ENCODE results near the gene TCHHL1. TPM values are rescaled to one million over a fixed set of nuclear protein-coding genes. Genes with fewer than 3 reads are reported as not detected.

Gene TCHHL1
- total and polyA plus RNA-seq, 2 of the 4 experiments (the other 2 are of a cell fraction), result not detected

DNA sequence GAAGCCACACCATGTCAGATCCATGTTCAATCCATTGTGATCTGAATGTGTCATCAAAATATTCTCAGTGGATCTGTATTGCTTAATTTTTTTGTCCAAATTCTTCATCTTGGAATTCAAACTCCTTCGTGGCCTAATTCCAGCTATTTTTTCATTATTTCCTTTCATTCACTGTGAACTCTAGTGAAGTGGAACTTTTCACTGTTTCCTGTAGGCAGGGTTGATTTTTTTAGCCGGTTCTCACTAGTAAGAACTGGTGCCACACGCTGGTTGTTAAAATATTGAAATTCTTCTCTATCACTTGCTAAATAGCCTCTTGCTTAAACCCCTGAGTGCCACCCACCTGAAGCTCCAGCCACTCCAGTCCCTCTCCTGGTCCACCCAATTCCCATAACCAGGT, 44.5 kb downstream of the TCHHL1 start:
- no peak overlapping the region for H4K8ac ChIP-seq (ENCODE audit: low read depth in 2 of 2, low read length in 2 of 2)
- no peak overlapping the region for H2BK5ac ChIP-seq (ENCODE audit: low read depth, low read length, poor library complexity, severe bottlenecking)
- no peak overlapping the region for H4K5ac ChIP-seq (ENCODE audit: low read depth, low read length)
- H3K56ac ChIP-seq (ENCODE audit: extremely low read depth, insufficient read depth, low read length), result no peak overlapping the region
- no peak overlapping the region for H2BK120ac ChIP-seq (ENCODE audit: low read depth, low read length)
- H3K9me1 ChIP-seq (ENCODE audit: insufficient read depth, low read length), result no peaks in the 10 kb centered on the region
- no peak overlapping the region for H2BK20ac ChIP-seq (ENCODE audit: low read depth, low read length)
- H3K14ac ChIP-seq (replicated peaks; ENCODE audit: low read depth, low read length), result no peak overlapping the region
- H2AK9ac ChIP-seq (replicated peaks; ENCODE audit: low read depth, low read length, poor library complexity), result no peak overlapping the region
- no peak overlapping the region for H3K4me2 ChIP-seq (ENCODE audit: low read depth, low read length)
- H3K27ac ChIP-seq (ENCODE audit: insufficient read depth, low read length), result no peak overlapping the region
- no peak overlapping the region for H3K4ac ChIP-seq (ENCODE audit: low read depth, low read length)
- no peak overlapping the region for H3K9ac ChIP-seq (ENCODE audit: low read depth, low read length)
- H2AK5ac ChIP-seq (ENCODE audit: low read depth, low read length), result no peak overlapping the region
- H4K20me1 ChIP-seq (ENCODE audit: insufficient read depth, low read length), result no peaks in the 10 kb centered on the region
- H2AFZ ChIP-seq (replicated peaks; ENCODE audit: low read length, poor library complexity), result no peak overlapping the region
- WGBS, 2 experiments (ENCODE audit: extremely low coverage in 2 of 2, insufficient read length in 1 of 2), result no CpG with 5 or more reads among the region's 3 CpGs
- CTCF ChIA-PET, result no interaction called here
- H3K27me3 ChIP-seq (ENCODE audit: control insufficient read depth, insufficient read depth, low read length), result peaks cover 28% of the 10 kb centered on the region
- TF ChIP-seq, protein P1, sequence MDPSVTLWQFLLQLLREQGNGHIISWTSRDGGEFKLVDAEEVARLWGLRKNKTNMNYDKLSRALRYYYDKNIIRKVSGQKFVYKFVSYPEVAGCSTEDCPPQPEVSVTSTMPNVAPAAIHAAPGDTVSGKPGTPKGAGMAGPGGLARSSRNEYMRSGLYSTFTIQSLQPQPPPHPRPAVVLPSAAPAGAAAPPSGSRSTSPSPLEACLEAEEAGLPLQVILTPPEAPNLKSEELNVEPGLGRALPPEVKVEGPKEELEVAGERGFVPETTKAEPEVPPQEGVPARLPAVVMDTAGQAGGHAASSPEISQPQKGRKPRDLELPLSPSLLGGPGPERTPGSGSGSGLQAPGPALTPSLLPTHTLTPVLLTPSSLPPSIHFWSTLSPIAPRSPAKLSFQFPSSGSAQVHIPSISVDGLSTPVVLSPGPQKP (IDR thresholded peaks at IDR 0.05; ENCODE audit: borderline replicate concordance, low read depth, low read length), result no peak
- TF ChIP-seq CEBPB (IDR thresholded peaks at IDR 0.05; ENCODE audit: low read depth, low read length), result no peak
- TF ChIP-seq USF2 (IDR thresholded peaks at IDR 0.05; ENCODE audit: low read depth, low read length), result no peak
- no peak for TF ChIP-seq RAD21 (IDR thresholded peaks at IDR 0.05; ENCODE audit: low read length)
- TF ChIP-seq RFX5 (IDR thresholded peaks at IDR 0.05; ENCODE audit: low read depth, low read length), result no peak
- TF ChIP-seq MXI1 (IDR thresholded peaks at IDR 0.05; ENCODE audit: borderline replicate concordance, low read depth, low read length), result no peak
- TF ChIP-seq NFE2L2 (IDR thresholded peaks at IDR 0.05; ENCODE audit: low read depth, low read length), result no peak
- no peak for TF ChIP-seq SMC3 (IDR thresholded peaks at IDR 0.05; ENCODE audit: low read depth, low read length)
- TF ChIP-seq, protein P2, sequence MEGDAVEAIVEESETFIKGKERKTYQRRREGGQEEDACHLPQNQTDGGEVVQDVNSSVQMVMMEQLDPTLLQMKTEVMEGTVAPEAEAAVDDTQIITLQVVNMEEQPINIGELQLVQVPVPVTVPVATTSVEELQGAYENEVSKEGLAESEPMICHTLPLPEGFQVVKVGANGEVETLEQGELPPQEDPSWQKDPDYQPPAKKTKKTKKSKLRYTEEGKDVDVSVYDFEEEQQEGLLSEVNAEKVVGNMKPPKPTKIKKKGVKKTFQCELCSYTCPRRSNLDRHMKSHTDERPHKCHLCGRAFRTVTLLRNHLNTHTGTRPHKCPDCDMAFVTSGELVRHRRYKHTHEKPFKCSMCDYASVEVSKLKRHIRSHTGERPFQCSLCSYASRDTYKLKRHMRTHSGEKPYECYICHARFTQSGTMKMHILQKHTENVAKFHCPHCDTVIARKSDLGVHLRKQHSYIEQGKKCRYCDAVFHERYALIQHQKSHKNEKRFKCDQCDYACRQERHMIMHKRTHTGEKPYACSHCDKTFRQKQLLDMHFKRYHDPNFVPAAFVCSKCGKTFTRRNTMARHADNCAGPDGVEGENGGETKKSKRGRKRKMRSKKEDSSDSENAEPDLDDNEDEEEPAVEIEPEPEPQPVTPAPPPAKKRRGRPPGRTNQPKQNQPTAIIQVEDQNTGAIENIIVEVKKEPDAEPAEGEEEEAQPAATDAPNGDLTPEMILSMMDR (conservative IDR thresholded peaks at IDR 0.05; ENCODE audit: low read depth, low read length), result no peak
- TF ChIP-seq RCOR1 (IDR thresholded peaks at IDR 0.05; ENCODE audit: insufficient replicate concordance, low read length), result no peak
- TF ChIP-seq MAZ (IDR thresholded peaks at IDR 0.05; ENCODE audit: borderline replicate concordance, low read depth, low read length), result no peak
- no peak for TF ChIP-seq MAFK (IDR thresholded peaks at IDR 0.05; ENCODE audit: low read depth, low read length)
- no peak for TF ChIP-seq CHD1 (IDR thresholded peaks at IDR 0.05; ENCODE audit: low read depth, low read length)
- TF ChIP-seq BHLHE40 (IDR thresholded peaks at IDR 0.05; ENCODE audit: low read depth, low read length), result no peak
- no peak for TF ChIP-seq POLR2A (IDR thresholded peaks at IDR 0.05; ENCODE audit: low read depth, low read length)
- no peak for TF ChIP-seq FOS (IDR thresholded peaks at IDR 0.05; ENCODE audit: low read depth, low read length)
- POLR2A ChIA-PET (ENCODE audit: unreplicated experiment), result no interaction called here
- BruUV-seq (replicated peaks), result no TSS peak
- H3K36me3 ChIP-seq (ENCODE audit: control insufficient read depth, insufficient read depth, low read length), result no peaks in the 10 kb centered on the region
- H3K79me1 ChIP-seq (ENCODE audit: low read depth in 1 of 2, low read length in 2 of 2), result no peaks in the 10 kb centered on the region
- intact Hi-C loops (cut with micrococcal nuclease) (no loop called here), in situ Hi-C loops (cut with MboI; ENCODE audit: low sequenced_read_pairs) (no loop called here), dilution Hi-C loops (cut with HindIII; ENCODE audit: low sequenced_read_pairs, unreplicated experiment) (no loop called here)
- no peak for ATAC-seq (ENCODE audit: low read depth)
- no peak overlapping the region for H2BK15ac ChIP-seq (ENCODE audit: low read depth, low read length)
- H3K4me3 ChIP-seq (ENCODE audit: insufficient read depth, low read depth, low read length), result no peak overlapping the region
- H4K91ac ChIP-seq (ENCODE audit: insufficient read depth, low read depth, low read length), result no peak overlapping the region
- H3K9me3 ChIP-seq (ENCODE audit: control insufficient read depth, insufficient read depth, low read length), result no peaks in the 10 kb centered on the region
- peaks cover 7% of the 10 kb centered on the region for H3K4me1 ChIP-seq (ENCODE audit: control insufficient read depth, insufficient read depth, low read length)
- H3K23ac ChIP-seq (ENCODE audit: low read depth, low read length), result no peak overlapping the region
- H3K18ac ChIP-seq (ENCODE audit: low read depth, low read length), result no peak overlapping the region
- DNase-seq, result no peak
